B cell (primary cell): Measurements from ENCODE around the gene AGTRAP. TPM values are rescaled to one million over a fixed set of nuclear protein-coding genes. Genes with fewer than 3 reads are reported as not detected.
A peak's percentile ranks its signal among the peaks of the same experiment; 100 is the strongest.

Experiments used
- ATAC-seq: fragments of 200-7000 bp; cut with Tn5 transposase; one replicate; pipeline ENCODE4 v1.10.0; 2021; ENCODE audit warnings: low read depth, mild to moderate bottlenecking, moderate number of reproducible peaks, moderate library complexity
- CTCF ChIA-PET: fragments of 350-600 bp; sonication (Branson Sonifier 250); formaldehyde crosslinking; loops from one replicate; lab custom pipeline; 2021; ENCODE audit warnings: antibody characterized with exemption, inconsistent platforms; lab: Charles Lee
- POLR2A ChIA-PET: fragments of 350-600 bp; sonication (Branson Sonifier 250); formaldehyde crosslinking; loops from one replicate; lab custom pipeline; 2021; ENCODE audit warnings: antibody characterized with exemption; lab: Charles Lee
- DNase-seq: peaks from one replicate; pipeline ENCODE4 v3.0.0; 2013
- H2AFZ ChIP-seq: 2 replicates; pipeline ENCODE4 v1.6.1; 2012; ENCODE audit warnings: mild to moderate bottlenecking, low read depth, low read length; ENCODE audit not compliant: insufficient read depth, poor library complexity, severe bottlenecking
- H3K27ac ChIP-seq, 2 donors: 1 replicate in 1 of 2; 2 replicates in 1 of 2; pipeline ENCODE4 v1.5.1; 2012 to 2013; ENCODE audit warnings: low read length in 2 of 2, mild to moderate bottlenecking in 2 of 2, moderate library complexity in 1 of 2
- H3K27me3 ChIP-seq, 4 experiments: fragments of 200-600 bp in 1 of 4; sonication (generic) in 1 of 4; replicated peaks in 1 of 4; 1 replicate in 2 of 4; 2 replicates in 2 of 4; pipeline versions ENCODE4 v1.6.1 to v1.7.0; 2013 to 2016; ENCODE audit warnings: low read length in 3 of 4, mild to moderate bottlenecking in 2 of 4, mixed read lengths in 1 of 4, moderate library complexity in 1 of 4; ENCODE audit not compliant: insufficient read depth in 4 of 4, control insufficient read depth in 3 of 4; ENCODE audit errors: control extremely low read depth in 1 of 4
- H3K36me3 ChIP-seq, 2 experiments: replicated peaks in 1 of 2; 1 replicate in 1 of 2; 2 replicates in 1 of 2; pipeline versions ENCODE4 v1.6.1 to v1.7.1; 2013; ENCODE audit warnings: low read length in 1 of 2; ENCODE audit not compliant: insufficient read depth in 2 of 2, control insufficient read depth in 1 of 2; ENCODE audit errors: control extremely low read depth in 1 of 2, extremely low read depth in 1 of 2
- H3K4me1 ChIP-seq, 2 donors: fragments of 200-600 bp in 1 of 2; sonication (generic) in 1 of 2; 1 replicate in 1 of 2; 2 replicates in 1 of 2; pipeline versions ENCODE4 v1.5.1 to v1.6.1; 2013 to 2017; ENCODE audit warnings: low read length in 2 of 2; ENCODE audit not compliant: control insufficient read depth in 2 of 2, insufficient read depth in 2 of 2
- H3K4me2 ChIP-seq: replicated peaks from 2 replicates; pipeline ENCODE3; 2012; ENCODE audit warnings: mild to moderate bottlenecking, low read depth, low read length; ENCODE audit not compliant: poor library complexity, severe bottlenecking
- H3K4me3 ChIP-seq, 5 experiments: fragments of 200-600 bp in 1 of 5; sonication (generic) in 1 of 5; 1 replicate in 3 of 5; 2 replicates in 2 of 5; pipeline versions ENCODE4 v1.5.1 to v1.7.0; 2011 to 2016; ENCODE audit warnings: low read length in 4 of 5, mild to moderate bottlenecking in 4 of 5, low read depth in 2 of 5, control low read depth in 1 of 5, moderate library complexity in 1 of 5; ENCODE audit not compliant: insufficient read depth in 1 of 5; ENCODE audit errors: control extremely low read depth in 1 of 5, extremely low read depth in 1 of 5
- H3K79me2 ChIP-seq: fragments of 200-600 bp; sonication (generic); one replicate; pipeline ENCODE4 v1.6.0; 2016; ENCODE audit warnings: low read length; ENCODE audit not compliant: control insufficient read depth, insufficient read depth
- H3K9ac ChIP-seq: fragments of 200-600 bp; sonication (generic); 2 replicates; pipeline ENCODE4 v1.6.1; 2017; ENCODE audit warnings: mild to moderate bottlenecking, low read length, moderate library complexity
- H3K9me3 ChIP-seq, 3 donors: one replicate each; pipeline versions ENCODE4 v1.6.1 to v1.7.1; 2013; ENCODE audit warnings: low read length in 2 of 3; ENCODE audit not compliant: control insufficient read depth in 2 of 3, insufficient read depth in 1 of 3; ENCODE audit errors: control extremely low read depth in 1 of 3
- H4K20me1 ChIP-seq: 2 replicates; pipeline ENCODE4 v1.6.0; 2012; ENCODE audit warnings: mild to moderate bottlenecking, low read length; ENCODE audit not compliant: insufficient read depth, control insufficient read depth, poor library complexity, severe bottlenecking
- H3K27ac Mint-ChIP-seq: one replicate; pipeline ENCODE4 v1.8.0; 2021; ENCODE audit warnings: mixed read lengths
- H3K27me3 Mint-ChIP-seq: one replicate; pipeline ENCODE4 v1.8.0; 2021; ENCODE audit warnings: mixed read lengths
- H3K4me1 Mint-ChIP-seq: one replicate; pipeline ENCODE4 v1.8.0; 2021; ENCODE audit warnings: mixed read lengths
- H3K4me3 Mint-ChIP-seq: one replicate; pipeline ENCODE4 v1.8.0; 2021; ENCODE audit warnings: mixed read lengths
- H3K9me3 Mint-ChIP-seq: one replicate; pipeline ENCODE4 v1.8.0; 2022; ENCODE audit warnings: mixed read lengths; ENCODE audit not compliant: insufficient read depth
- CTCF ChIP-seq: fragments of 200-600 bp; IDR thresholded peaks from one replicate; pipeline ENCODE4 v1.8.0; 2022; ENCODE audit warnings: antibody characterized with exemption, mild to moderate bottlenecking
- EZH2 ChIP-seq: IDR thresholded peaks from 2 replicates; pipeline ENCODE4 v1.6.1; 2012; ENCODE audit warnings: borderline replicate concordance, low read depth, mild to moderate bottlenecking, moderate library complexity, low read length; ENCODE audit not compliant: insufficient read depth, poor library complexity, severe bottlenecking
- WGBS: methylation state at CpG from one replicate; pipeline ENCODE4 v1.1.5; 2013; ENCODE audit warnings: missing lambda C conversion rate; ENCODE audit not compliant: insufficient coverage; 5-methylcytosine and 5-hydroxymethylcytosine counted together
- intact Hi-C: fragments of 100-400 bp; cut with micrococcal nuclease; formaldehyde crosslinking; loops from one replicate; pipeline ENCODE4 v1.10.0; 2022
- polyA plus RNA-seq: library from polyadenylated mRNA; depleted of rRNA; stranded (reverse); fragments of >200 nt; gene quantifications from 2 replicates; pipeline ENCODE4 v1.2.3, GENCODE V29; 2012
- total RNA-seq, 2 donors: library from RNA; stranded (reverse); fragments of 120-200 nt in 1 of 2; gene quantifications; 1 replicate in 1 of 2; 2 replicates in 1 of 2; pipeline versions ENCODE4 v1.2.3 to v1.2.4, GENCODE V29; 2013 to 2022

Gene AGTRAP
- total and polyA plus RNA-seq, 2 donors (not counting 1 experiment from before 2014, with no cell fraction given) = 18.3 to 44.9 TPM

DNA sequence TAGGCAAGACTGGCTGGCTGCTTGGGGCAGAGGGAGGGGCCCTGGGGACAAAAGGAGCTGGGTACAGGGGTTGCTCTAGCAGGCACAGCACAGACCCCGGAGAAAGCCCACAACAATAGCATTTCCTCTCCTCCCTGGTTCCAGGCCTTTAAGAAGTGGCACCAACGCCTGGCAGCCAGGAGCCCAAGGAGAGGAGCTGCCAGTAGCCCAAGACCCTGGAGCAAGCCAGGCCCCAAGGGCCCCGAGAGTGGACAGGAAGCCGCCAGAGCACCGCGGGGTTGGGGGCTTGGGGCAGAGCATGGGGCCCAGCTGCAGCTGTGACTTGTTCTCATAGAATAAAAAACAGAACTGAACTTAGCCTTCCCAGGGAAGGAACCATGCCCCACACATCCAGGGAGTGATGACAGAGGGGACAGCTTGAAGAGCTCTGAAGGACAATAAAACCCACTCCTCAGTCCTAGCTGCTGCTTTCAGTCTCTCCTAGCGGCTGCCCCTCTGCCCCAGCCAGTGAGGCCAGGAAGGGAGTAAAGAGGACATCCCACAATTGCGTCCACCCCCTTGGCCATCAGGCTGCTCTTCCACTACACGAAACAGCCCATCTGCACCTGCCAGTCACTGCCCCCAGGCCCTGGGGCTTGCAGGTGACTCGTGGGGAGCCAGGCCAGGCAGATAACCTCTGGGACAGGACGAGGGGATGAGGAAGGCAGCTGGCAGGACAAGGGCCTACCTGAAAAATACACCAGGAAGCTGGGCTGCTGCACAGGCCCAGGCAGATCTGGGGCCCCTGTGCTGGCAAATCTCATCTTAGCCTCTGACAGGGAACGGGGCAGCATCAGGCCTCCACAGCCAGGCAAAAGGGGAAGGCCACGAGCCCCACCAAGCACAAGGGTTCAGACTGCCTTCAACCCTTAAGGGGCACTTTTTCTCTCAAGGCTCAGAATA lies 53.5 kb downstream of the AGTRAP start:
- Histone ChIP-seq H3K27ac (no peak overlapping the region), H3K4me1 (peaks cover 19 to 28% of the 10 kb centered on the region in 2 donors), H4K20me1 (peaks cover 4% of the 10 kb centered on the region), H2AFZ (no peak overlapping the region), H3K4me3 (no peak overlapping the region), H3K9ac (no peak overlapping the region), H3K4me2 (no peak overlapping the region), H3K9me3 (no peaks in the 10 kb centered on the region), H3K79me2 (peaks cover 2% of the 10 kb centered on the region), H3K27me3 (no peaks in the 10 kb centered on the region), H3K36me3 (peaks cover 0 to 45% of the 10 kb centered on the region in 2 experiments)
- ATAC-seq (no peak), DNase-seq (no peak)
- no peaks in the 10 kb centered on the region for H3K9me3 Mint-ChIP-seq
- TF ChIP-seq EZH2 (no peak), CTCF (no peak)
- CTCF ChIA-PET = interaction anchor here (1.0 kb wide), 1 partner anchor 49 kb away, joined by 3 read pairs; no protein-coding TSS in a partner anchor
- 87% methylated on average over 13 of the region's 13 CpGs for WGBS
- H3K27me3 Mint-ChIP-seq = no peaks in the 10 kb centered on the region
- no peak overlapping the region for H3K4me3 Mint-ChIP-seq
- POLR2A ChIA-PET = no interaction called here
- peaks cover 35% of the 10 kb centered on the region for H3K4me1 Mint-ChIP-seq
- peak overlapping the region; percentile 50 for H3K27ac Mint-ChIP-seq
- intact Hi-C loops = no loop called here
